WERI-Rb-1 (cell line): ENCODE measurements around the gene METTL4.

Experiments used
- DNase-seq: peaks from one replicate; pipeline ENCODE4 v3.0.0-alpha.2; 2020
- H3K27ac ChIP-seq: fragments of 250-450 bp; sonication (Bioruptor Pico); 2 replicates; pipeline ENCODE4 v1.5.1; 2020; ENCODE audit warnings: mild to moderate bottlenecking, moderate library complexity
- H3K27me3 ChIP-seq: fragments of 250-450 bp; sonication (Bioruptor Pico); 2 replicates; pipeline ENCODE4 v1.5.1; 2021; ENCODE audit warnings: mild to moderate bottlenecking, low read depth, moderate library complexity; ENCODE audit not compliant: insufficient read depth, severe bottlenecking
- H3K36me3 ChIP-seq: fragments of 250-450 bp; sonication (Bioruptor Pico); 2 replicates; pipeline ENCODE4 v1.5.1; 2020; ENCODE audit warnings: mild to moderate bottlenecking, moderate library complexity
- H3K4me3 ChIP-seq: 2 replicates; pipeline ENCODE4 v1.5.1; 2011; ENCODE audit warnings: low read depth, mild to moderate bottlenecking, control low read depth, low read length
- H3K9me3 ChIP-seq: fragments of 250-450 bp; sonication (Bioruptor Pico); 2 replicates; pipeline ENCODE4 v1.5.1; 2021; ENCODE audit warnings: mild to moderate bottlenecking, moderate library complexity; ENCODE audit not compliant: severe bottlenecking
- TF ChIP-seq, protein P1 (sequence below): IDR thresholded peaks from 2 replicates; pipeline ENCODE4 v1.5.1; 2011; ENCODE audit warnings: low read depth, mild to moderate bottlenecking, control low read depth, inconsistent platforms, low read length

The METTL4 gene

GRCh38 chr18:2588666-2589344, 17.5 kb upstream of the METTL4 start:
- Histone ChIP-seq H3K36me3 (peaks cover 87% of the 10 kb centered on the region), H3K4me3 (no peak overlapping the region), H3K27ac (no peak overlapping the region), H3K9me3 (no peaks in the 10 kb centered on the region), H3K27me3 (no peaks in the 10 kb centered on the region)
- TF ChIP-seq, protein P1, sequence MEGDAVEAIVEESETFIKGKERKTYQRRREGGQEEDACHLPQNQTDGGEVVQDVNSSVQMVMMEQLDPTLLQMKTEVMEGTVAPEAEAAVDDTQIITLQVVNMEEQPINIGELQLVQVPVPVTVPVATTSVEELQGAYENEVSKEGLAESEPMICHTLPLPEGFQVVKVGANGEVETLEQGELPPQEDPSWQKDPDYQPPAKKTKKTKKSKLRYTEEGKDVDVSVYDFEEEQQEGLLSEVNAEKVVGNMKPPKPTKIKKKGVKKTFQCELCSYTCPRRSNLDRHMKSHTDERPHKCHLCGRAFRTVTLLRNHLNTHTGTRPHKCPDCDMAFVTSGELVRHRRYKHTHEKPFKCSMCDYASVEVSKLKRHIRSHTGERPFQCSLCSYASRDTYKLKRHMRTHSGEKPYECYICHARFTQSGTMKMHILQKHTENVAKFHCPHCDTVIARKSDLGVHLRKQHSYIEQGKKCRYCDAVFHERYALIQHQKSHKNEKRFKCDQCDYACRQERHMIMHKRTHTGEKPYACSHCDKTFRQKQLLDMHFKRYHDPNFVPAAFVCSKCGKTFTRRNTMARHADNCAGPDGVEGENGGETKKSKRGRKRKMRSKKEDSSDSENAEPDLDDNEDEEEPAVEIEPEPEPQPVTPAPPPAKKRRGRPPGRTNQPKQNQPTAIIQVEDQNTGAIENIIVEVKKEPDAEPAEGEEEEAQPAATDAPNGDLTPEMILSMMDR = no peak
- no peak for DNase-seq

DNA sequence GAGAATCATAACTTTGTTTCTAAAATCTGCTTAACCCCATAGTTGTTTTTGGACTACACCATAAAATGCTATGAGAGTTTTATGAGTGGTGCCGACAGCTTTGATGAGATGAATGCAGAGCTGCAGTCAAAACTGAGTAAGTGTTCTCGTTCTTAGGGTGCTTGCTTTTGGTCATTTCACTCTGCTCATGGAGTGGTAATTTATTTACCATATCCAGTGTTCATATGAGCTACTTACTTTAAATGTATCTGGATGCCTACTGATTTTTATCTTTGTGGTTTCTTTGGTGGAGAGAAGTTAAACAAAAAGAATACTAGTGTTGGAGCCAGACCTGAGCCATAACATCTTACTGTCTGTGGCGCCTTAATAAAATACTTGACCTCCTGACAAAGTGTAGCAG, 16.5 kb upstream of the METTL4 start:
- DNase-seq = no peak
- TF ChIP-seq, protein P1 = no peak
- peaks cover 87% of the 10 kb centered on the region for H3K36me3 ChIP-seq
- no peaks in the 10 kb centered on the region for H3K9me3 ChIP-seq
- no peak overlapping the region for H3K27ac ChIP-seq
- no peak overlapping the region for H3K4me3 ChIP-seq
- H3K27me3 ChIP-seq = no peaks in the 10 kb centered on the region

- H3K36me3 ChIP-seq = peaks cover 44% of the 10 kb centered on the region
- H3K27me3 ChIP-seq = no peaks in the 10 kb centered on the region
- no peak overlapping the region for H3K27ac ChIP-seq
- H3K9me3 ChIP-seq = no peaks in the 10 kb centered on the region
- TF ChIP-seq, protein P1 = no peak
- DNase-seq = no peak
- H3K4me3 ChIP-seq = peak overlapping the region; percentile 100
Observed at GRCh38 chr18:2573408-2573807, 2.1 kb upstream of the METTL4 start.

- no peak for DNase-seq
- Histone ChIP-seq H3K9me3 (no peaks in the 10 kb centered on the region), H3K36me3 (peaks cover 38% of the 10 kb centered on the region), H3K27me3 (no peaks in the 10 kb centered on the region), H3K27ac (peak overlapping the region; percentile 97), H3K4me3 (peak overlapping the region; percentile 100)
- TF ChIP-seq, protein P1 = no peak
Observed at GRCh38 chr18:2572892-2573291, 1.6 kb upstream of the METTL4 start.

DNA sequence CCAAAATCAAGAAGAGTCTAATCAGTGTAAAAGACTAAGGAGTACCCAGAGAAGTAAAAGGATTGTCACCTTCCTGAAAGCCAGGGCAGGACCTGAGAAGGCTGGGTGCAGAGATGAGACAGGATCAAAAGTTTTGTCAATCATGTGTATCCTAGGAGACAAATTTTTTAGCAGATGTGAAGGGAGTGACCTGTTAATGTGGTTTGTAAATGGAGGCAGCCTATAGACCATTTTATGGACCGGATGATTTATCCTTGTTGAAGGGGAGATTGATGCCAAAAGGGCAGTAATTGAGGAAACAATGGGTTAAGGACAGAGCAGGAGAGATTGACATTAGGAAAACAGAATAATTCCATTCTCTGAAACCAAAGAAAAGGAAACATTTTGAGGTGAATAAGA, 865 bp upstream of the METTL4 start:
- TF ChIP-seq, protein P1 = no peak
- H3K27me3 ChIP-seq = no peaks in the 10 kb centered on the region
- no peak for DNase-seq
- peak overlapping the region; percentile 97 for H3K27ac ChIP-seq
- no peaks in the 10 kb centered on the region for H3K9me3 ChIP-seq
- H3K36me3 ChIP-seq = peaks cover 36% of the 10 kb centered on the region
- H3K4me3 ChIP-seq = peak overlapping the region; percentile 100

DNA sequence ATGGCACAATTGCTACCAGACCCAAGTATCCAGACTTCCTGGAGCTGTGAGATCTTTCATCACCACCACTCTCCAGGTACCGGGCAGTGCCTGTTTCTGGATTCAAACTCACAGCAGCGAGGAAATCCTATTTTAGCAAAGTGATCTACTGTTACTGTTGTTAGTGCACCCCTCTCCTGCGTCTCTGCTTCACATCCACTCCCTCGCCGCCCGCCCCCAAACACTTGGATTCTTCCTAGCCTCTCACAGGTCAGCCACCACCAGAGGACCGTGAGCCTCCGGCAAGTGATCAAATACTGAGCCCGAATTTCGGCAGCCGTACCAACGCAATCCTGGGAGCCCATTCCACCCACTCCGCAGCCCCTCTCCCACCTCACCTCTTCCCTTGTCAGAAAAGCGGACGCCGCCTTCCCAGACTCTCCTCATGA, 519 bp downstream of the METTL4 start:
- peak; percentile 77 for DNase-seq
- Histone ChIP-seq H3K36me3 (peaks cover 28% of the 10 kb centered on the region), H3K27me3 (no peaks in the 10 kb centered on the region), H3K27ac (peak overlapping the region; percentile 97), H3K4me3 (peak overlapping the region; percentile 100), H3K9me3 (no peaks in the 10 kb centered on the region)
- TF ChIP-seq, protein P1 = no peak
